Tibial nerve (tissue), 4 donors: ENCODE measurements around the gene RAD1. TPM values are rescaled to one million over a fixed set of nuclear protein-coding genes. Genes with fewer than 3 reads are reported as not detected.
A peak's percentile ranks its signal among the peaks of the same experiment; 100 is the strongest.

ENCODE experiments used
- DNase-seq, 2 donors: peaks; one replicate each; pipeline ENCODE4 v3.0.0-alpha.2; 2019; ENCODE audit warnings: low spot score in 2 of 2
- H3K27ac ChIP-seq, 4 donors: fragments of 200-600 bp; sonication (generic) in 3 of 4; one replicate each; pipeline ENCODE4 v1.5.1; 2017 to 2019; ENCODE audit warnings: mild to moderate bottlenecking in 1 of 4
- H3K27me3 ChIP-seq, 2 donors: fragments of 200-600 bp; sonication (generic) in 1 of 2; one replicate each; pipeline versions ENCODE4 v1.5.1 to v1.6.0; 2017 to 2019
- H3K36me3 ChIP-seq, 3 donors: fragments of 200-600 bp; sonication (generic); one replicate each; pipeline ENCODE4 v1.5.1; 2018 to 2019
- H3K4me1 ChIP-seq, 4 donors: fragments of 200-600 bp; sonication (generic) in 3 of 4; one replicate each; pipeline ENCODE4 v1.5.1; 2017 to 2019
- H3K4me3 ChIP-seq, 4 donors: fragments of 200-600 bp; sonication (generic) in 3 of 4; one replicate each; pipeline ENCODE4 v1.5.1; 2017 to 2019; ENCODE audit warnings: mild to moderate bottlenecking in 1 of 4, moderate library complexity in 1 of 4
- H3K9me3 ChIP-seq, 4 donors: fragments of 200-600 bp; sonication (generic) in 3 of 4; one replicate each; pipeline ENCODE4 v1.5.1; 2017 to 2019
- CTCF ChIP-seq, 5 experiments: fragments of 200-600 bp in 3 of 5; fragments of 450-650 bp in 2 of 5; sonication (generic) in 3 of 5; IDR thresholded peaks; one replicate each; pipeline ENCODE4 v1.5.1; 2016 to 2019; ENCODE audit warnings: antibody characterized with exemption in 5 of 5, mild to moderate bottlenecking in 3 of 5, moderate library complexity in 2 of 5
- EP300 ChIP-seq, 2 donors: sonication (generic); formaldehyde crosslinking; IDR thresholded peaks; one replicate each; pipeline ENCODE4 v1.6.1; 2017; ENCODE audit warnings: antibody characterized with exemption in 2 of 2, mild to moderate bottlenecking in 1 of 2
- POLR2A ChIP-seq, 2 donors: fragments of 450-650 bp; IDR thresholded peaks; one replicate each; pipeline ENCODE4 v1.6.1; 2017; ENCODE audit warnings: antibody characterized with exemption in 2 of 2, mild to moderate bottlenecking in 2 of 2, moderate library complexity in 2 of 2
- WGBS, 2 donors: methylation state at CpG; one replicate each; pipeline ENCODE4 v1.1.5; 2018; 5-methylcytosine and 5-hydroxymethylcytosine counted together
- total RNA-seq, 4 donors: library from RNA; depleted of rRNA; stranded (reverse); fragments of >200 nt; gene quantifications; one replicate each; pipeline ENCODE4 v1.1.0, GENCODE V29; 2016

RAD1 gene
- total RNA-seq, 4 donors from 2014 or later = 12.3 to 22.3 (median 16.7) TPM

- Histone ChIP-seq H3K4me3 (peak overlapping the region; percentile 57 to 88 (median 78)), H3K9me3 (no peaks in the 10 kb centered on the region), H3K27me3 (no peaks in the 10 kb centered on the region), H3K27ac (peak overlapping the region; percentile 88 to 99 (median 96)), H3K36me3 (peaks cover 0 to 17% (median 6%) of the 10 kb centered on the region in 3 donors), H3K4me1 (peaks cover 0 to 30% (median 15%) of the 10 kb centered on the region in 4 donors)
- 0 to 1% methylated on average over 3 of the region's 3 CpGs for WGBS, 2 donors
- DNase-seq = no peak
- TF ChIP-seq EP300 (IDR thresholded peaks at IDR 0.05) = no peak
- no peak for TF ChIP-seq POLR2A (IDR thresholded peaks at IDR 0.05)
- no peak for TF ChIP-seq CTCF (IDR thresholded peaks at IDR 0.05)
These were observed 15.1 kb upstream of the RAD1 start for GRCh38 chr5:34930462-34930844.

- Histone ChIP-seq H3K27me3 (no peaks in the 10 kb centered on the region), H3K4me3 (peak overlapping the region; percentile 57 to 88 (median 78)), H3K9me3 (no peaks in the 10 kb centered on the region), H3K27ac (peak overlapping the region; percentile 88 to 99 (median 96)), H3K4me1 (peaks cover 0 to 30% (median 15%) of the 10 kb centered on the region in 4 donors), H3K36me3 (peaks cover 0 to 23% (median 6%) of the 10 kb centered on the region in 3 donors)
- DNase-seq = peak; percentile 73 to 75
- WGBS, 2 donors = 0 to 1% methylated on average over 21 to 23 of the region's 70 CpGs
- TF ChIP-seq CTCF (IDR thresholded peaks at IDR 0.05) (no peak), EP300 (IDR thresholded peaks at IDR 0.05) (peak in 1 of 2 donors; percentile 43), POLR2A (IDR thresholded peaks at IDR 0.05) (peak in 1 of 2 donors; percentile 39)
These were observed 14.6 kb upstream of the RAD1 start for GRCh38 chr5:34929720-34930461.

GRCh38 chr5:34929134-34929719 is 13.9 kb upstream of the RAD1 start, which contains the start of gene DNAJC21:
Gene DNAJC21 (plus strand): TSS chr5:34929559. CDS start chr5:34929820, 261 bp downstream.
- 1% methylated on average over 32 to 47 of the region's 63 CpGs for WGBS, 2 donors

GRCh38 chr5:34928267-34928666 is 13.0 kb upstream of the RAD1 start:
- WGBS, 2 donors = 95% methylated on average over 5 of the region's 5 CpGs
- Histone ChIP-seq H3K27me3 (no peaks in the 10 kb centered on the region), H3K4me1 (peaks cover 0 to 28% (median 15%) of the 10 kb centered on the region in 4 donors), H3K9me3 (no peaks in the 10 kb centered on the region), H3K4me3 (no peak overlapping the region), H3K36me3 (peaks cover 0 to 38% (median 6%) of the 10 kb centered on the region in 3 donors), H3K27ac (no peak overlapping the region)
- DNase-seq = no peak
- no peak for TF ChIP-seq EP300 (IDR thresholded peaks at IDR 0.05)
- TF ChIP-seq CTCF (IDR thresholded peaks at IDR 0.05) = no peak
- no peak for TF ChIP-seq POLR2A (IDR thresholded peaks at IDR 0.05)

More at GRCh38 chr5:34929134-34929719, 13.9 kb upstream of the RAD1 start, which contains the start of gene DNAJC21:
- no peaks in the 10 kb centered on the region for H3K27me3 ChIP-seq
- DNase-seq = peak; percentile 92 to 94
- TF ChIP-seq CTCF (IDR thresholded peaks at IDR 0.05) (no peak), EP300 (IDR thresholded peaks at IDR 0.05) (peak in 1 of 2 donors; percentile 27), POLR2A (IDR thresholded peaks at IDR 0.05) (peak in 1 of 2 donors; percentile 34)
- H3K9me3 ChIP-seq = no peaks in the 10 kb centered on the region
- peaks cover 0 to 29% (median 6%) of the 10 kb centered on the region in 3 donors for H3K36me3 ChIP-seq
- peak within 1 kb of the TSS; percentile 88 to 99 (median 96) for H3K27ac ChIP-seq
- peak within 1 kb of the TSS; percentile 57 to 88 (median 78) for H3K4me3 ChIP-seq
- peaks cover 0 to 28% (median 15%) of the 10 kb centered on the region in 4 donors for H3K4me1 ChIP-seq

GRCh38 chr5:34927785-34928184 is 12.5 kb upstream of the RAD1 start:
- 94 to 97% methylated on average over 5 of the region's 5 CpGs for WGBS, 2 donors

More at GRCh38 chr5:34927785-34928184, 12.5 kb upstream of the RAD1 start:
- Histone ChIP-seq H3K27me3 (no peaks in the 10 kb centered on the region), H3K27ac (no peak overlapping the region), H3K4me3 (no peak overlapping the region), H3K9me3 (no peaks in the 10 kb centered on the region), H3K36me3 (peaks cover 0 to 42% (median 6%) of the 10 kb centered on the region in 3 donors), H3K4me1 (peaks cover 0 to 28% (median 15%) of the 10 kb centered on the region in 4 donors)
- no peak for DNase-seq
- TF ChIP-seq CTCF (IDR thresholded peaks at IDR 0.05) (no peak), POLR2A (IDR thresholded peaks at IDR 0.05) (no peak), EP300 (IDR thresholded peaks at IDR 0.05) (no peak)
